Vagina (tissue), 2 donors: ENCODE measurements around the gene PTPN14. TPM values are rescaled to one million over a fixed set of nuclear protein-coding genes. Genes with fewer than 3 reads are reported as not detected.

Experiments used
- DNase-seq, 2 donors: peaks; one replicate each; pipeline ENCODE4 v3.0.0-alpha.2; 2017; ENCODE audit errors: extremely low spot score in 2 of 2
- H3K27ac ChIP-seq: fragments of 200-600 bp; sonication (generic); one replicate; pipeline ENCODE4 v1.5.1; 2019
- H3K27me3 ChIP-seq: fragments of 200-600 bp; sonication (generic); one replicate; pipeline ENCODE4 v1.5.1; 2019
- H3K36me3 ChIP-seq, 2 donors: fragments of 200-600 bp; sonication (generic); one replicate each; pipeline ENCODE4 v1.5.1; 2017 to 2019
- H3K4me1 ChIP-seq: fragments of 200-600 bp; sonication (generic); one replicate; pipeline ENCODE4 v1.5.1; 2019
- H3K4me3 ChIP-seq, 2 donors: fragments of 200-600 bp; sonication (generic); 1 replicate in 1 of 2; 2 replicates in 1 of 2; pipeline ENCODE4 v1.5.1; 2016 to 2019
- H3K9me3 ChIP-seq: fragments of 200-600 bp; sonication (generic); one replicate; pipeline ENCODE4 v1.5.1; 2019
- CTCF ChIP-seq, 3 experiments: fragments of 450-650 bp in 2 of 3; fragments of 200-600 bp in 1 of 3; sonication (generic) in 1 of 3; IDR thresholded peaks; one replicate each; pipeline ENCODE4 v1.5.1; 2017 to 2019; ENCODE audit warnings: antibody characterized with exemption in 3 of 3, mild to moderate bottlenecking in 2 of 3, moderate library complexity in 2 of 3
- POLR2A ChIP-seq, 2 donors: fragments of 450-650 bp; IDR thresholded peaks; one replicate each; pipeline ENCODE4 v1.6.1; 2017; ENCODE audit warnings: antibody characterized with exemption in 2 of 2, mild to moderate bottlenecking in 2 of 2, moderate library complexity in 2 of 2
- POLR2AphosphoS5 ChIP-seq, 2 donors: sonication (generic); formaldehyde crosslinking; IDR thresholded peaks; one replicate each; pipeline ENCODE4 v1.9.0; 2017; ENCODE audit warnings: antibody characterized with exemption in 2 of 2, mild to moderate bottlenecking in 2 of 2, low read depth in 1 of 2; ENCODE audit not compliant: insufficient read depth in 1 of 2
- intact Hi-C: fragments of 100-400 bp; cut with DNase I; formaldehyde crosslinking; loops from one replicate; pipeline ENCODE4 v1.15.1; 2023
- total RNA-seq: library from RNA; depleted of rRNA; stranded (reverse); fragments of >200 nt; gene quantifications from one replicate; pipeline ENCODE4 v1.2.3, GENCODE V29; 2016

The PTPN14 gene
- total RNA-seq, 1 donor from 2014 or later: 24.3 TPM

- Histone ChIP-seq H3K9me3 (no peaks in the 10 kb centered on the region), H3K36me3 (peaks cover 0 to 20% of the 10 kb centered on the region in 2 donors), H3K27ac (no peak overlapping the region), H3K4me3 (no peak overlapping the region), H3K27me3 (no peaks in the 10 kb centered on the region), H3K4me1 (no peaks in the 10 kb centered on the region)
- DNase-seq: no peak
- no peak for TF ChIP-seq POLR2A (IDR thresholded peaks at IDR 0.05)
- TF ChIP-seq CTCF (IDR thresholded peaks at IDR 0.05): no peak
- TF ChIP-seq POLR2AphosphoS5 (IDR thresholded peaks at IDR 0.05; ENCODE audit: insufficient read depth in 1 of 2, low read depth in 1 of 2): no peak
- intact Hi-C loops: no loop called here
Observed at GRCh38 chr1:214364386-214364785, 187.0 kb downstream of the PTPN14 start.

GRCh38 chr1:214363386-214363785 is 188.0 kb downstream of the PTPN14 start:
- no peaks in the 10 kb centered on the region for H3K9me3 ChIP-seq
- TF ChIP-seq CTCF (IDR thresholded peaks at IDR 0.05): no peak
- no peak for TF ChIP-seq POLR2A (IDR thresholded peaks at IDR 0.05)
- no peak for TF ChIP-seq POLR2AphosphoS5 (IDR thresholded peaks at IDR 0.05; ENCODE audit: insufficient read depth in 1 of 2, low read depth in 1 of 2)
- H3K27ac ChIP-seq: no peak overlapping the region
- no peak overlapping the region for H3K4me3 ChIP-seq
- H3K36me3 ChIP-seq: peaks cover 0 to 20% of the 10 kb centered on the region in 2 donors
- no peaks in the 10 kb centered on the region for H3K27me3 ChIP-seq
- no peaks in the 10 kb centered on the region for H3K4me1 ChIP-seq
- DNase-seq: no peak
- intact Hi-C loops: no loop called here

GRCh38 chr1:214362188-214362882 is 189.1 kb downstream of the PTPN14 start:
- Histone ChIP-seq H3K4me1 (no peaks in the 10 kb centered on the region), H3K4me3 (no peak overlapping the region), H3K36me3 (peaks cover 0 to 28% of the 10 kb centered on the region in 2 donors), H3K27ac (peak overlapping the region; percentile 33), H3K9me3 (no peaks in the 10 kb centered on the region), H3K27me3 (no peaks in the 10 kb centered on the region)
- intact Hi-C loops: no loop called here
- no peak for DNase-seq
- TF ChIP-seq POLR2AphosphoS5 (IDR thresholded peaks at IDR 0.05; ENCODE audit: insufficient read depth in 1 of 2, low read depth in 1 of 2): no peak
- no peak for TF ChIP-seq POLR2A (IDR thresholded peaks at IDR 0.05)
- TF ChIP-seq CTCF (IDR thresholded peaks at IDR 0.05): no peak

- Histone ChIP-seq H3K27ac (no peak overlapping the region), H3K4me3 (no peak overlapping the region), H3K9me3 (no peaks in the 10 kb centered on the region), H3K4me1 (no peaks in the 10 kb centered on the region), H3K36me3 (peaks cover 0 to 32% of the 10 kb centered on the region in 2 donors), H3K27me3 (no peaks in the 10 kb centered on the region)
- no peak for TF ChIP-seq POLR2A (IDR thresholded peaks at IDR 0.05)
- no peak for TF ChIP-seq POLR2AphosphoS5 (IDR thresholded peaks at IDR 0.05; ENCODE audit: insufficient read depth in 1 of 2, low read depth in 1 of 2)
- no peak for TF ChIP-seq CTCF (IDR thresholded peaks at IDR 0.05)
- no peak for DNase-seq
- intact Hi-C loops: no loop called here
Observed at GRCh38 chr1:214361636-214362035, 189.8 kb downstream of the PTPN14 start.

GRCh38 chr1:214360525-214361164 is 190.8 kb downstream of the PTPN14 start:
- no peak for TF ChIP-seq POLR2AphosphoS5 (IDR thresholded peaks at IDR 0.05; ENCODE audit: insufficient read depth in 1 of 2, low read depth in 1 of 2)
- TF ChIP-seq CTCF (IDR thresholded peaks at IDR 0.05): no peak
- TF ChIP-seq POLR2A (IDR thresholded peaks at IDR 0.05): no peak
- Histone ChIP-seq H3K27me3 (no peaks in the 10 kb centered on the region), H3K9me3 (no peaks in the 10 kb centered on the region), H3K4me1 (no peaks in the 10 kb centered on the region), H3K36me3 (peaks cover 0 to 32% of the 10 kb centered on the region in 2 donors), H3K4me3 (no peak overlapping the region), H3K27ac (no peak overlapping the region)
- no peak for DNase-seq
- intact Hi-C loops: no loop called here
